GM19025 (cell line): ENCODE measurements around the gene WWOX.

Experiments used
- ATAC-seq: cut with Tn5 transposase; IDR thresholded peaks from one replicate; pipeline ENCODE4 v1.9.1; 2021; ENCODE audit warnings: mild to moderate bottlenecking, low read depth, moderate library complexity; ENCODE audit not compliant: unreplicated experiment

The WWOX gene

GRCh38 chr16:78794581-78795250, 695.3 kb downstream of the WWOX start:
- ATAC-seq: no peak

- no peak for ATAC-seq
Observed at GRCh38 chr16:78795433-78795832, 696.0 kb downstream of the WWOX start.

GRCh38 chr16:78796221-78796866, 696.9 kb downstream of the WWOX start:
- ATAC-seq: no peak

GRCh38 chr16:78799429-78799828, 700.0 kb downstream of the WWOX start:
- no peak for ATAC-seq

GRCh38 chr16:78800523-78800922, 701.1 kb downstream of the WWOX start:
- no peak for ATAC-seq

GRCh38 chr16:78804058-78804735, 704.7 kb downstream of the WWOX start:
- ATAC-seq: no peak

GRCh38 chr16:78805556-78805955, 706.1 kb downstream of the WWOX start:
- no peak for ATAC-seq

- ATAC-seq: no peak
Observed at GRCh38 chr16:78811247-78811646, 711.8 kb downstream of the WWOX start.

GRCh38 chr16:78812582-78812981, 713.1 kb downstream of the WWOX start:
- ATAC-seq: no peak

GRCh38 chr16:78813661-78814311, 714.3 kb downstream of the WWOX start:
- ATAC-seq: no peak

GRCh38 chr16:78815713-78816112, 716.3 kb downstream of the WWOX start:
- ATAC-seq: no peak

GRCh38 chr16:78816499-78817195, 717.2 kb downstream of the WWOX start:
- ATAC-seq: no peak

GRCh38 chr16:78817200-78817739, 717.8 kb downstream of the WWOX start:
- no peak for ATAC-seq

GRCh38 chr16:78821335-78821734, 721.9 kb downstream of the WWOX start:
- no peak for ATAC-seq

- no peak for ATAC-seq
Observed at GRCh38 chr16:78822509-78822908, 723.1 kb downstream of the WWOX start.

- no peak for ATAC-seq
Observed at GRCh38 chr16:78823027-78823426, 723.6 kb downstream of the WWOX start.

- ATAC-seq: no peak
Observed at GRCh38 chr16:78829280-78829679, 729.8 kb downstream of the WWOX start.

GRCh38 chr16:78830599-78830998, 731.1 kb downstream of the WWOX start:
- ATAC-seq: no peak

GRCh38 chr16:78832100-78832499, 732.6 kb downstream of the WWOX start:
- ATAC-seq: no peak

GRCh38 chr16:78836802-78837491, 737.5 kb downstream of the WWOX start:
- ATAC-seq: no peak
